Hematopoietic multipotent progenitor cell treated with erythropoietin and hydrocortisone succinate and interleukin-3 and kit ligand, for 4 days (in vitro differentiated cells): ENCODE results near the gene EGFLAM.
A peak's percentile ranks its signal among the peaks of the same experiment; 100 is the strongest.

ENCODE experiments used
- DNase-seq: peaks from one replicate; pipeline ENCODE4 v3.0.0-alpha.2; 2015

EGFLAM gene

DNA sequence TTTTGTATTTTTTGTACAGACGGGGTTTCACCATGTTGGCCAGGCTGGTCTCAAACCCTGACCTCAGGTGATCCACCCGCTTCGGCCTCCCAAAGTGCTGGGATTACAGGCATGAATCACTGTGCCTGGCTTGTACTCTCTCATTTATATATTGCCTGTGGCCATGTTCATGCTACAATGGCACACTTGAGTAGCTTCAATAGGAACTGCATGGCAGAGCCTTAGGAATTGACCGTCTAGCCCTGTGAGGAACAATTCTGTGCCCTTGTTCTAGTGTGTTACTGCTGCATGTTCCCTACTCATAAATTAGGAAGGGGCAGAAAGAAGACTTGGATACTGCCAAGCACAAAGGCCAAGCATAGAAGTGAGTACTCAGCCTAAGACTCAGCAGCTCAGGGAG, 193.8 kb downstream of the EGFLAM start:
- no peak for DNase-seq

DNA sequence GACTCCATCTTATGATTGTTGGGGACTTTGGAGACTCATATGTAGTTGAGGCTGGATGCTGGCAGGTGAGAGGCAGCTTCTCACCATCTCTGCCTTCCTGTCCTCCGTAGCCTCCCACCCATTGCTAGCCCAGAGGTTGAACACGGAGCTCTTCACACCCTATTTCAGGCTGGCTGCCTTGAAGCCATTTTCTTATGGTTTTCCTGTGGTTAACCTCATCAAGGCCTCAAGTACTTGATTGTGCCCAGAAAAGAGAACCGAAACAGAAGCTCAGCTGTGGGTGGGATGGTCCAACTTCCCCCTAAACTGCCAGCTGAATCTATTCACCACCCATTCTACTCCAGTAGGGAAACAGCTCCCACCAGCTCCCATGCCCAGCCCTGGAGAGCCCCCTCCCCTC, 195.1 kb downstream of the EGFLAM start:
- DNase-seq = peak; percentile 87

DNA sequence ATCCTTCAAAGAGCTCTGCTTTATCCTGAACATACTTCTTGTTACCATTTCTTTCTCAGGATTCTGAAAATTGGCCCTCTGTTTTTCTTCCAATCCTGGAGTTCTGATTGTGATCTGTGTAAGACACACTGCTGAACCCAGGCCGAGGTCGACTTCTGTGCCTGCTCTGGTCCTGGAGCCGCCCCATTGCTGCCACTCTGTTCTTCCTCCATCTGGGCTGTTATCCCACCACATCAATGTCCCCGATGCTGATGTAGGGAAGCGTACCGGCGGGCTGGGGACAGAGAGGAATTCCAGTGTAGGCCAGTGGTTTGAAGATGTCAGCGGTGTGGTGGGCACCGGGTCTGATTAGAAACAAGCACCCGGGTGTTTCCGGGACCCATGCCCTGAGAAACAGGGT, 195.6 kb downstream of the EGFLAM start:
- no peak for DNase-seq

DNA sequence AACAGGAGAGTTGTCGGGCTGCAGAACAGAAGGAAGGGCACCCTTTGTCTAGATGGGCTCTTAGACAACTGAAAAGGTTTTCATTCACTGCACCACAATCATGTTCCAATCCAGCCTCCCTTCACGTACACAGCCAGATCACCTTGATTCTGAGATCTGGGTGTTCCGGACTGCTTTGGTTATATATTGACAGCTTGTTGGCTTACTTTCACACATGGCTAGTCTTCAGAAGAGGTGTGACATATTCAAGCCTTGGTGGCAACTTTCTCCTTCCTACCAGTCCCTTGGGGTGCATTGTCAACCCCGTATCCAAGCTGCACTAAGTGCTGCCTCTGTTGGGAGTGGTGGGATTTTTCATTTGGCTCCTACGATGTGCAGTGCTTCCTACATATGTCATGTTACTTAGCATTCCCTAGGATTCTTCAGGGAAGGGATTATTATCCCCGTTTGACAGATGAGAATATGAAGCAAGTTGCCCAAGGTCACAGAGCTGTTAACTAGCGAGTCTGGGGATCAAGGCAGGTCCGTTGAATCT, 197.5 kb downstream of the EGFLAM start:
- no peak for DNase-seq

DNA sequence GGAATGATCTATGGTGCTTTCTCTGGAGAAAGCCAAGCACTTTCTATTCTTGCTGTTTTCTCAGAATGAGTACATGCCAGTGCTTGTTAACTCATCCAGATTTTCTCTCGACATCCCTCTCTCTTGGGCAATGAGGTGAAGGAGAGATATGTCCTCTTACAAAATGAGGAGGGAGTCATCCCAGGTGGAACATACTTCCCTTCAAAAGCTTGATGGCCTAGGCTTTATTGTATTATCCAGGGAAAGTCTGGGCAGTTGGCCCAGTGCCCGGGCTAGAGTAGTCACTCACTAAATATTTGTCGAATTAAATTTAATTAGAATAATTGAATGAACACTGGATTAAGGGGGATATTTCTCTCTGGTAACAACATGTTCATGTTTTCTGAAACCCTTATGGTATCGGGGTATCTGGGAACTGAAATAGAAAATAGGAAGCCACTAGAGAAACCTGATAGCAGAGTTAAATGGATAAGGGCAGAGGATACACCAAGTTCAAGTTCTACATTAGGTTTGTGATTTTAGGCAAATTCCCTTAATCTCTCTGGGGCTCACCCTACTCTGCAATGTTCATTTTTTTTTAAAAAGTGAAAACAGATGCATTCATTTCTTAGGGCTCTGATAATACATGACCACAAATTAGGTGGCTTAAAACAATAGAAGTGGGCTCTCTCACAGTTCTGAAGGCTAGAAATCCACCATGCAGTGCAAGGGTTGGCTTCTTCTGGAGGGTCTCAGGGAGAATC, 198.5 kb downstream of the EGFLAM start:
- DNase-seq = no peak

DNA sequence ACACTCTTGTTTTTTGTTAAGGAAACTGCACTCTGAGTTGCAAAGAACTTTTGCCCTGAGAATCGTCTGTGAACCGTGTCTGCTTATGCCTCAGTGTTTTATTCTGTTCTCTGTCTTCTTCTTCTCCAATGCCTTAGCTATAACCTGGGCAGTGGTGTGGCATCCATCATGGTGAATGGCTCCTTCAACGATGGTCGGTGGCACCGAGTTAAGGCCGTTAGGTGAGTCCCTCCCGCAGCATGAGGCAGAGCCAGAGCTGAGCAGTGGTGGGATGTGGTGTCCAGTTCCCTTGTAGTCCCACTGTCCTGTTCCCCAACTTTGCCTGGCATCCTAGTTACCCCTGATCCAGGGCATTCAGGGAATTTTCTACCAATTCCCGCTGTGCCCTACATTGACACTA, 199.8 kb downstream of the EGFLAM start:
- DNase-seq = no peak

DNA sequence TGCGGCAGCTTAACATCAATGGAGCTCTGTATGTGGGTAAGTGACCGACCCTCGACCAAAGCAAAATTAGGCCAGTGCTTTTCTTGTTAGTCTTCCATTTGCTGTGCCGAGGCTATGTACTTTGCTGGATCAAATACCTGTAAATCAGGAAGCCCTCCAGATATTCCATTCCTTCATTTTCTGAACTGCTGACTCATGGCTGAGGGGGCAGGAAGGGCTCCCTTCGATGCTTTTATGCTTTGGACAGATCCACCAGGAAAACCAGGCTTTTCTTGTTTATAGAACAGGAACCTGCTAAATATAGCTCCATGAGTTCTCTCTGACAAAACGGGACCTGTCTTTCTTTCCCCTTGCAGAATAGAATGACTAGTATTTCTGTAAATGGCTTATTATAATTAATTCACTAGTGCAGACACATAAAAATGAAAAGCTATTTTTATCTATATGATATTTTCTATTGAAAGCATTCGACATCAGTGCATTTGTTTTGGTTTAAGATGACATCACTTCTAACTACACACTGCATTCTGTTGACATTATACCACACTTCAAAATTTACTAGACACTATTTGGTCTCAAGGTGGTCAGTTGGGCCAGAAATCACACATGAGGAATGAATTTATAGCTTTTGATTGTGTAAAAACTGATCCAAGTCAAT, 204.7 kb downstream of the EGFLAM start:
- DNase-seq = no peak

DNA sequence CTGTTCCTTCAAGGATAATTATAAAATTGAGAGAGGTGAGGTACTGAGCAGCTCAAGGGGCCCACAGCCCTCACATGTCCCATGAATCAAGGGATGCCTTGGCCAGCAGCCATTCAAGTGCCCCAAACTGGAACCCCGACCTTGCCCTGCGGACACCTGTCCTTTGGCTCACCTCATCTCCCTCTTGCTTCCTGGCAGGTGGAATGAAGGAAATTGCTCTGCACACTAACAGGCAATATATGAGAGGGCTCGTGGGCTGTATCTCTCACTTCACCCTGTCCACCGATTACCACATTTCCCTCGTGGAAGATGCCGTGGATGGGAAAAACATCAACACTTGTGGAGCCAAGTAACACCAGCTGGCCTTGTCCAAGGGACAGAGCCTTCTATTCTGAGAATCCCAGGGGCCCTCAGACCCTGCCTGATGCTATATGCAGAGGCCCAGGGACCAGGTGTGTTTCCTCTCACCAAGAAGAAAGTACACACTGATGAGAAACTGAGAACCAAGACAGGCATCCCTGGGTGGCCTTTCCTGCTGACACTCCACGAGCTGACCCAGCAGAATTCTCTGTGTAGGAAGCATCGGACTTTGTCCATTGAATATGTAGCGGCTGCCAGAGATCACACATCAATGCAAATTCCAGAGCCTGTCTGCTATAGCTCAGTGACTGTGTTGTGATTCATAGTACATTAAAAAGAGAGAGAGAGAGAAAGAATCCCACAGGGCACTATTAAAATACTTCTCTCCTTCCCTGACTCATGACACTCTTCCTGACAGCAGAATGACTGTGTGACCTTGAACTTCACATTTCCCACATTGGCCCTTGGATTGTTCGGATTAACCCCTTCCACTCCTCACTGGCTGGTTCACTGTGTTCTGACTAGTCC, 205.5 kb downstream of the EGFLAM start:
- DNase-seq = no peak

DNA sequence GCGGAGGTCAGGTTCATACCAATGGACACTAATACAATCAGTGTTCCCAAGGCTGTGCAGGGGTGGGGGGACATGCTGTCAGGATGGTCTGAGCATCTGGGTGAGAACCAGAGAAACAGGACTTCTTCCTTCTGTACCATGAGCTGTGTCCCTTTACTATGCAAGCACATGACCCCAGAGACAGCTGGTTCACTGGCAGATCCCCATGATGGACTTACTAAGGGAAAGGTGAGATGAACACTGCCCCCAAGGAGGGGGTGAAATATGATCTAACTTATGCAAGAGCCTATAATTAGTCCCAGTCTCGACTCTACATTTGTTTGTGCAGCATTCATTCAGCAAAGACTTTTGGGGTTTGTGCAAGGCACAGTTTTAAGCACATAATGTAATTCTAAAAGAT, 206.7 kb downstream of the EGFLAM start:
- DNase-seq = no peak

DNA sequence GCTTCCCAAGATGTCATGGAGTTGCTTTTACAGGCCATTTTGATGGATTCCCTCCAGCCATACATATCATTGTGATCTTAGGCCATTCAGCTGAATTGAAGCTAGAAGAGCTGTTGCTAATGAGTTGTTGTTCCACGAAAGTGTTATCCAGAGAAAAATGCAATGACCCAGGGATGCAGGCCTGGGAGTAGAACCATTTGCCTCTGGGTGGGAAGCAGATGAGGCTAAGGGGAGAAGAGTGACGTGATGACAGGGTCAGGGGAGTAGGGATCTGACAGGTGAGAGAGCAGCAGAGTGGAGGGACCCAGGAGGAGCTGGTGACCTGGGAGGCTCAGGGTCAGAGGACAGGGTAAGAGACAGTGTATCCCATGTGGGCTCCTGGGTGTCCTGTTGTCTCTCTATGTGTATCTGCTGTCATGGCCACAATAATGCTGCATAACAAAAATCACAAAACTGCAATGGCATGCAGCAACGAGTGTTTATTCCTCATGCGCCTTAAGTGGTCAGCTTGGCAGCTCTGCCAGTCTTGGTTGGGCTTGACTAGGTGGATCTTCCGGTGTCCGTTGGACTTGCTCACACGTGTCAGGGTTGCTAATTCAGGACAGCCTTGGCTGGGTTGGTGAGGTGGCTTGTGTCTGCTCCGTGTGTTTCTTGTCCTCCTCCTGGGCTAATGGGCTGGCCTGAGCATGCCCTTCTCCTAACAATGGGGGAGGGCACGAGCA, 207.5 kb downstream of the EGFLAM start:
- no peak for DNase-seq

DNA sequence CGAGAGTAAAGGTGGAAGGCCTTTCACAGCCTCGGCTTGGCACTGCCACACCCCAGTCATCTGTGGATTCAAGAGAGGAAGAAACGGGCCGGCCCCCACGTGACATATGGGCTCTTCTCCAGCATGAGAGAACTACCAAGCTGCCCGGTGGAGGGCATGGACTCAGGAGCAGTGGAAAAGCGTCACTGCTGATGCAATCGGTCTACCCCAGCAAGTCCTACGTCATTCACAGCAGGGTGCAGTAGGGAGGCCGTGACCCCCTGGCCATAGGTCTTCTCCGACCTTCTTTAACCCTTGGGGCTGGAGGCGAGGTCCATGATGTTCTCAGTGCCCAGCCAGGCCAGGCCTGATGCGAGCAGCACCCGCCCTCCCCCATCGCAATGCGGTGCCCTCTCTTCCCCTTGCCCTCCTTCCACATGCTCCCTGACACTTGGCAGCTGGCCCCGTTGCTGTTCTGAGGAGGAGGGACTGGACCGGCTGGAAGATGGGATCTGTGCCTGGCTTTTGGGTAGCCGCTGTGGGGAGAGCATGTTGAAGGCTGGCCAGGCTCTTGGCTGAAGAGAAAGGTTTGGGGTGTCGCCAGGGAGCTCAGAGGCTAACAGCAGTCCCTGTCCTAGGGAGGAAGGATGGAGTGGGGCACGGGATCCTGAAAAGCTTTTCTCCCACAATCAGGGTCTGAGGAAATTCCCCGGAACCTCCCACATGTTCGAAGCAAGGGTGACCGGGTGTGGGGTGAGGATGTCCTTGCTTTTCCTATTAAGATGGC, 208.2 kb downstream of the EGFLAM start:
- no peak for DNase-seq

DNA sequence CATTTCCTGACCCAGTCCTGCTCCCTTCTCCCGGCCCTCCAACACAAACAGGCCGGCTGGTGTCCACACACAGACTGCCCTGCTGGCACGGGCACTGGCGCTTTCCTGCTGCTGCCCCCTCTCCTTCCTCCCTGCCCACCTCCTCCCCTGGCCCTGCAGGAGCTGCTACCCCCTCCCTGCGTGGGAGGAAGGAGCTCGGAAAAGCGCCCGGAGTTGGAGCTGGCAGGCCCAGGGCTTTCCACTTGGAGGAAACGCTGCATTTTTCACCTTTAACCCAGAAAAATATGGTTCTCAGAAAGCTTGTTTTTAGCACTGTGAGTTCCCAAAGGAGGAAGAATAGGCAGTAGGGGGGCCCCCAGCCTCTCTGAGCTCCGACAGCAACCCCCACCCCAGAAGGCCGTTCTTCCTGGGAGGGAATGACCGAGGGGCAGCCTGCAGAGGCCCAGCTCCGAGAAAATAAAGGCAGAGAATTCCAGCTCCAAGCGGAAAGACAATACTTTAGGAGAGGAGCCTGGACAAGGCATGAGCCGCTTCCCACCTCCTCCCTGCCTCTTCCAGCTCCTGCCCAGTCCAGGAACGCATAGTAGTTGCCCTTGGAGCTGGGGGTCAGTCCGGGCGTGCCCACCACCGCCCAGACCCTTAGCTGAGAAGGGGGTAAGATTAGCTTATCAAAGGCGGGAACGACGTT, 209.1 kb downstream of the EGFLAM start:
- DNase-seq = no peak

DNA sequence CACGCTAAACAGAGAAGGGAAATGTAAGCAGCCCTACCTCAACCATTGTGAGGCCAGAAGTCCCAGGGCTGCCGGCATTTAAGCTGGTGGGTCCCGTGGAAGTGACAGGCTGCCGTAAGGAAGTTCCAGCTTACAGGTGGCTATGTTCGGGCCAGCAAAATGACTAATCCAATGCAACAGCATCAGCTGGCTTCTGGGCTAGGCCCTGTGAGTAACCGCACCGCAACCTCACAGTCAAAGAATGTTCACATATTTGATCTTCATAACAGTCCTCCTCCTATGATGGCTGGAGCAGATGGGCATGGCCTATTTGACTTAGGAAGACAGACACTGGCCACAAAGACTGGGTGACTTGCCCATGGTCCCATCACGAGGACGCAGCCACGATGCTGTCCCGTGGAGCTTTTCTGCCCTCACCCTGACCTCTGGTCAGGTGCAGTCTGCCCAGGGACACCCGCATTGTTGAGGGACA, 209.9 kb downstream of the EGFLAM start:
- DNase-seq = no peak

DNA sequence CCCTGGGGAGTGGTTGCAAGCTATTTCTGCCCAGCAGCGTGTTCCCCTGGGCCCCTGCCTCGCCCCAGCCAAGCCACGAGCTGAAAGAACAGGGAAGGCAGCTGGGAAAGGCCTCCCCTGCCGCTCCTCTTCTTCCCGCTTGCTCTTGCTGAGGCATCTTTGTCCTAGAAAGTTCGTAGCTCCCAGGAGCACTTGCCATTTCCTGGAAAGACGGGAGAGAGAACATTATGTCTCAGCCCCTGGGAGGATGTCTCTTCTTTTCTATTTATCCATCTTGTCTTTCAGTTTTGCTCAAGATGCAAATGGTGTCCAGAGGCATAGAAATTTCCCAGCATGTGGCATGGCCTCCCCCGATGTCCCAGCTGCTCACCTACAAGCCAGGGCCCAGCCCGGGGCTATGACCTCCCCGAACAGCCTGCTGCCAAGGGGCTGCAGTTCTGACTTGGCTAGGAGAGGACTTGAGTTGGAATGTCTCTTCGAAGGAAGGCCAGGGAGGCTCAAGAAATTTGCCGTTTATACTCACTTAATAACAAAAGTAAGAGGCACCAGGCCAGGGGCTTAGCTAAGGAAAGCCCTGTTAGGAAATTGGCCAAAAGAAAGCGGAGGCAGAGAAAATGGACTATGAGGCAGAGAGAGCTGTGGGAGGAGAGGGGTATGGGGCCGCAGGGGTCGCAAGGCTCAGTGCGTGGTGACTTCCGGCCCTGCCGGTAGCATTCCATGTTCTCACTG, 210.8 kb downstream of the EGFLAM start:
- no peak for DNase-seq

DNA sequence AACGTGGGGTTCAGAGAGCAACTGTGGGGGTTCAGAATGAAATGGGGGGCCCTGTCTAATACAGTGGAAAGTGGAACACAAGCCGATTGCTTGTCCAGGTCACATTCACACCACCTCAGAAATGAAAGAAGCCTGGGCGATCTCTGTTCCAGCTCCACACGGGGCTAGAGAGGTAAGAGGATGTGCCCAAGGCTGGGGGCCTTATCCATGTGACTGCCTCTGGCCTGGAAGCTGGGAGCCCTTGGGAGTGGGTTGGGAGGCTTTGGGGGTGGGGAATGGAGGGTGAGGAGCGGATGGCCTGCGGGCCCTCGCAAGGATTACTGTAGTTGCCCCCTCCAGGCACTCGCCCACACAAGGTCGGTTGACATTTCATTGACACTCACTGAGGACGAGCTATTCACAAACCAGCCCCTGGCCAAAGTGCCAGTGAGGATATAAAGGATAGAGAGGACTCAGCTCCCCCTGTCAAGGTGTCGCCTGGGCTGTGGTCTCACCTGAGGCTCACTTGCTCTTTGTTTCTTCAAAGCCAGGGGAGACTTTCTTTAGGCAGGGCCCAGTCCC, 211.4 kb downstream of the EGFLAM start:
- DNase-seq = no peak

DNA sequence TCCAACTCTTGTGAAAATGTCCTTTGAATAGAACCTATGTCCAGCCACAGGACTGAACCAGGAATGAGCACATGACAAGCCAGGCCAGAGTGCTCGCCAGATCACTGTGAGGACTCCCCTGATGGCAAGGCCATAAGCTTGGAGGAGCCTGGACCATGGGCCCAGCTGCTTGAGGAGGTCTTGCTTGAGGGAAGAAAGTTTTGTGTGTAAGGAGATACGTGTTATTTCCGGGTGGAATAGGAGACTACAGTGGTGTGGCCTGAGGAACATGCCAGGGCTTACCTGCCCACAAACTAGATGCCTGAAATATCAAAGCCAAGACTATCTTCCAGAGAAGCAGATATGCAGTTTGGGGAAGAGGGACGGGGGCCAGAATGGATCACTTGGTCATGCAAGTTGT, 213.3 kb downstream of the EGFLAM start:
- no peak for DNase-seq

DNA sequence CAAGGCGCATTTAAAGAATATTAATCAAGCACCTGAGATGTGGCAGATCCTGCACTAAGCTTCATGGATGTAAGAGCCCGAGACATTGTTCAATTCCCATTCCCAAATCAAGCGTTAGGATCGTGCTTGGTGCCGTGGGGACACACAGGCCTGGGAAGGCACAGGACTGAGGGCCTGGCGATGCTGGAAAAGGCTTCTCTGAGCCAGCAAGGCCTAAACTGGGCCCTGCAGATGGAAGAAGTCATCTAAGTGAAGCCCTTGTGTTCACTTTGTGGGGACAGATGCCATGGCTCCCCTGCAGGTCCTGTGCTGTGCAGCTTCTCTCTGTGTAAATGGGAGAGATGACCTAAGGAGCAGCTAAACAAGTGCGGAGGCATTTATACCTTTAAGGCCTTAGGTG, 214.2 kb downstream of the EGFLAM start:
- DNase-seq = no peak

DNA sequence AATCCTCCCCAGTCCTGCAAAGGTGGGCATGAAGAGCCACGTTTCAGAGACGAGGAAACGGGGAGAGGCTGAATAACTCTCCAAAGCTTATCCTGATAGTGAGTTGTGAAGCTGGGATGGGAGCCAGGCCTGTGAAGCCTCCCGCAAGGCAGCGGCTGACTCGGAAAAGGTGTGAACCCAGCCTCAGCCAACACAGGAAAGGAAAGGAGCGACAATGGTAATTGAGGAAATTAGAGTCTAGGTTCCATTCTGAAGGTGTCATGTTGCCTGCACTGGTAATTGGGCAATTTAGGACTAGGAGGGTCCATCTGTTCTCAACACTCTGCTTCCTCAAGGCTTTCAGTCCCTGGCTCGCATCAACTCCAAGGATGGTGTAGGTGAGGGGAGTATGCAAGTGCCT, 214.6 kb downstream of the EGFLAM start:
- no peak for DNase-seq

DNA sequence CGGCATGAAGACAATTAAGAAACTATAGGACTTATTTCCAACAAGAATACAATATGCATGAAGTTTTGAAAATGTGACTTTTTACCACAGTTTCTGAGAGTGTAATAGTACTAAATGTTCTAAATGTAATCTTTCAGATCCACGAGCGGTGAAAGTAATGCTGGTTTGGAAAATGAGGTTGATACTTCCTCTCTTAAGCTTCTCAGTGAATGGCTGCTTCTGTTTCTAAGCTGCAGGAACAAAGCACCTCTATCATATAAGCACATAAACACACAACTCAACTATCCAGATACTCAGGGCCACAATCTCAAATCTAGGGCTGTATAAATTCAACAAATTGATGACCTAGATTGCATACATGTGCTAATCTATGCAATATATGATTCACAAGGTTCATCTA, 219.8 kb downstream of the EGFLAM start:
- no peak for DNase-seq

DNA sequence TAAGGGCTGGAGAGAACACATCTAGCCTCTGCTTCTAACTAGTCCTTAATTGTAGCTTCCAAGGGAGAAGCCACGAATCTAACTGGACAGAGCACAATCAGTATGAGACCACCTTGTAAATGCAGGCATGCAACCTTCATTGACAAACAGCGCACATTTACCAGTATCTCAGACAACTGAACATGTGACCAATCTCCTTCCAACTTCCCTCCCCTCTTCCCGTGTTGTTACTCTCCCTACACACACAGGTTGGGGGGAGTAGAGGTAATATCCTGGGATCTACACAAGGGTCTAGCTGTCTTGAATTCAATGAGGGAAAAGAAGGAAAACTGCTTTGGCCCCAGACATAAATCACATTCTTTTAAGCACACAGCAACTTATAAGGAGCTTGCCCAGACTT, 220.5 kb downstream of the EGFLAM start:
- DNase-seq = no peak
